DND-41 (cell line): ENCODE data around the gene ZNF548.

ENCODE experiments used
- CTCF ChIP-seq: IDR thresholded peaks from 2 replicates; pipeline ENCODE4 v1.5.1; 2012; ENCODE audit warnings: borderline replicate concordance, low read length, moderate library complexity, mild to moderate bottlenecking; ENCODE audit not compliant: poor library complexity, severe bottlenecking; ENCODE audit errors: extremely low read depth
- EZH2 ChIP-seq: IDR thresholded peaks from 3 replicates; pipeline ENCODE4 v1.6.1; 2012; ENCODE audit warnings: borderline replicate concordance, low read depth, mild to moderate bottlenecking, moderate library complexity, low read length, inconsistent platforms; ENCODE audit not compliant: severe bottlenecking

- no peak for TF ChIP-seq CTCF
- no peak for TF ChIP-seq EZH2
Measured at GRCh38 chr19:57441979-57442752, 52.5 kb downstream of the ZNF548 start.
